Stomach (tissue), 9 donors: Measurements from ENCODE around the gene SPATC1L. TPM values are rescaled to one million over a fixed set of nuclear protein-coding genes. Genes with fewer than 3 reads are reported as not detected.

Experiments
- DNase-seq, 2 donors: peaks; one replicate each; pipeline versions ENCODE4 v3.0.0 to v3.0.0-alpha.2; 2013 to 2019
- H3K27ac ChIP-seq, 5 donors: fragments of 200-600 bp in 4 of 5; sonication (generic) in 4 of 5; one replicate each; pipeline ENCODE4 v1.5.1; 2013 to 2019; ENCODE audit warnings: mild to moderate bottlenecking in 1 of 5, moderate library complexity in 1 of 5
- H3K27me3 ChIP-seq, 3 donors: fragments of 200-600 bp; sonication (generic); one replicate each; pipeline ENCODE4 v1.5.1; 2017 to 2019; ENCODE audit warnings: mixed run types in 1 of 3
- H3K36me3 ChIP-seq, 4 donors: fragments of 200-600 bp; sonication (generic); 1 replicate in 3 of 4; 2 replicates in 1 of 4; pipeline ENCODE4 v1.5.1; 2016 to 2019
- H3K4me1 ChIP-seq, 4 donors: fragments of 200-600 bp; sonication (generic); one replicate each; pipeline ENCODE4 v1.5.1; 2016 to 2019
- H3K4me3 ChIP-seq, 4 donors: fragments of 200-600 bp; sonication (generic) in 3 of 4; one replicate each; pipeline ENCODE4 v1.5.1; 2016 to 2019; ENCODE audit warnings: mild to moderate bottlenecking in 1 of 4
- H3K9me3 ChIP-seq, 4 donors: fragments of 200-600 bp; sonication (generic); one replicate each; pipeline ENCODE4 v1.5.1; 2016 to 2019
- EP300 ChIP-seq: sonication (generic); formaldehyde crosslinking; IDR thresholded peaks from one replicate; pipeline ENCODE4 v1.6.1; 2017; ENCODE audit warnings: antibody characterized with exemption
- POLR2A ChIP-seq, 4 donors: fragments of 450-650 bp; IDR thresholded peaks; one replicate each; pipeline ENCODE4 v1.6.1; 2016; ENCODE audit warnings: antibody characterized with exemption in 4 of 4, control low read depth in 2 of 4, mild to moderate bottlenecking in 1 of 4, moderate library complexity in 1 of 4
- POLR2AphosphoS5 ChIP-seq, 3 donors: sonication (generic); formaldehyde crosslinking; IDR thresholded peaks; one replicate each; pipeline ENCODE4 v1.6.1; 2016; ENCODE audit warnings: antibody characterized with exemption in 3 of 3
- WGBS, 5 donors: extraction: QIAGEN DNeasy Blood & Tissue Kit in 3 of 5; methylation state at CpG; one replicate each; pipeline versions ENCODE4 v1.1.5 to v1.1.7; 2013 to 2018; 5-methylcytosine and 5-hydroxymethylcytosine counted together
- intact Hi-C: fragments of 100-400 bp; cut with DNase I; formaldehyde crosslinking; loops from one replicate; pipeline ENCODE4 v1.15.1; 2023; ENCODE audit warnings: low total_unique reads
- polyA plus RNA-seq, 3 donors: library from polyadenylated mRNA; stranded (reverse); fragments of 200-250 nt; gene quantifications; one replicate each; pipeline ENCODE4 v1.2.3, GENCODE V29; 2013
- total RNA-seq, 5 donors: library from RNA; depleted of rRNA; stranded (reverse); fragments of >200 nt; gene quantifications; one replicate each; pipeline versions ENCODE4 v1.1.0 to v1.2.3, GENCODE V29; 2014 to 2016
- TF ChIP-seq, protein P1 (sequence below), 7 experiments: fragments of 450-650 bp in 4 of 7; fragments of 200-600 bp in 3 of 7; sonication (generic) in 3 of 7; IDR thresholded peaks; one replicate each; pipeline ENCODE4 v1.5.1; 2016 to 2019; ENCODE audit warnings: antibody characterized with exemption in 7 of 7, control low read depth in 2 of 7, mild to moderate bottlenecking in 1 of 7
- donor health status: healthy with polysubstance abuse.
- donor health status: Bipolar disorder and iron deficiency.
- donor health status: healthy.

The SPATC1L gene
- total and polyA plus RNA-seq, 8 donors, result 0.72 to 26.4 (median 12.5) TPM; not detected in 1

DNA sequence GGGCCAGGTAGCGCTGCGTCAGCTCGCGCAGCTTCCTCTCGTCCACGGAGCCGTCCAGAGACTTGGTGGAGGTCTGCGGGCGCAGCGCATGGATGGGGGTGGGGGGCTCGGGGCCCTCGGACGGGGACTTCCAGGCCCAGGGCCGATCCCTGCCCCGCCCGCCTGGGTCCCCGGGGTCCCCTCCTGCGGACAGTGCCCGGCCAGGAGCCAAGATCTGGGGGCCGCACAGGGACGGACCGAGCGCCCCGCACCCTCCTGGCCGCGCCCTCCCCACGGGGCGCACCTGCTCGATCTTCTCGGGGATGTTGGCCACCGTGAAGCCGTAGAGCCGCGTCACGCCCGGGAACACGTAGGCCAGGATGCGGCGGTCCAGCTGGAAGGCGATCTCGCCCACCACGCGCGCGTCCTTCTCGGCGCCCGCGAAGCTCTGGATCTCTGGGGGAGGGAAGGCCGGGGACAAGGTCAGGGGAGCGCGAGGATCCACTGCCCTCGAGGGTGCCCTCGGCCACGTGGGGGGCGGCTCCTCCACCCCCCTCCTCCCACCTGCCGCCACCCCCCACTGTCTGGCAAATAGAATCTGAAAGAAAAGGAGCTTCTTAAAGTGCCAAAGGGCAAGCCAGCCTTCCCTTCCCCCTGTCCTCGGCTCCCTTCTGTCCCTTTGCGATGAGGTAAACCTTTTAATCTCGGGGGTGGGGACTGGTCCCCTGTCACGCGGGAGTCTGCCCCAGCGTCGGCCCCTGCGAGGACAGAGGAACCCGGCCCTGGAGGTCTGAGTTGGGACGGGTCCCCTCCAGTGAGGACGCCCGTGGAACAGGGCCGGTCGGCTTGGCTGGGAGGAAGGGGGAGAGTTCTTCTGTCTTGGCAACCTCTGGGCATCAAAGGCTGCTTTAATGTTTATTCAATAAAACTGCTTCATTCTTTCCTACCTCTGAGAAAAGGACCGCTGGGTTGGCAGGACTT is 22.3 kb downstream of the SPATC1L start:
- Histone ChIP-seq H3K9me3 (no peaks in the 10 kb centered on the region), H3K27me3 (peaks cover 0 to 30% (median 11%) of the 10 kb centered on the region in 3 donors), H3K27ac (no peak overlapping the region), H3K36me3 (peaks cover 0 to 17% (median 3%) of the 10 kb centered on the region in 4 donors), H3K4me3 (no peak overlapping the region), H3K4me1 (peaks cover 0 to 11% (median 0%) of the 10 kb centered on the region in 4 donors)
- DNase-seq, result no peak
- intact Hi-C loops, result no loop called here
- TF ChIP-seq EP300, result no peak
- no peak for TF ChIP-seq POLR2A (IDR thresholded peaks at IDR 0.05)
- TF ChIP-seq, protein P1, sequence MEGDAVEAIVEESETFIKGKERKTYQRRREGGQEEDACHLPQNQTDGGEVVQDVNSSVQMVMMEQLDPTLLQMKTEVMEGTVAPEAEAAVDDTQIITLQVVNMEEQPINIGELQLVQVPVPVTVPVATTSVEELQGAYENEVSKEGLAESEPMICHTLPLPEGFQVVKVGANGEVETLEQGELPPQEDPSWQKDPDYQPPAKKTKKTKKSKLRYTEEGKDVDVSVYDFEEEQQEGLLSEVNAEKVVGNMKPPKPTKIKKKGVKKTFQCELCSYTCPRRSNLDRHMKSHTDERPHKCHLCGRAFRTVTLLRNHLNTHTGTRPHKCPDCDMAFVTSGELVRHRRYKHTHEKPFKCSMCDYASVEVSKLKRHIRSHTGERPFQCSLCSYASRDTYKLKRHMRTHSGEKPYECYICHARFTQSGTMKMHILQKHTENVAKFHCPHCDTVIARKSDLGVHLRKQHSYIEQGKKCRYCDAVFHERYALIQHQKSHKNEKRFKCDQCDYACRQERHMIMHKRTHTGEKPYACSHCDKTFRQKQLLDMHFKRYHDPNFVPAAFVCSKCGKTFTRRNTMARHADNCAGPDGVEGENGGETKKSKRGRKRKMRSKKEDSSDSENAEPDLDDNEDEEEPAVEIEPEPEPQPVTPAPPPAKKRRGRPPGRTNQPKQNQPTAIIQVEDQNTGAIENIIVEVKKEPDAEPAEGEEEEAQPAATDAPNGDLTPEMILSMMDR (IDR thresholded peaks at IDR 0.05), result no peak
- no peak for TF ChIP-seq POLR2AphosphoS5 (IDR thresholded peaks at IDR 0.05)
- WGBS, 5 donors, result 74 to 93% (median 90%) methylated on average over 66 to 72 of the region's 72 CpGs

DNA sequence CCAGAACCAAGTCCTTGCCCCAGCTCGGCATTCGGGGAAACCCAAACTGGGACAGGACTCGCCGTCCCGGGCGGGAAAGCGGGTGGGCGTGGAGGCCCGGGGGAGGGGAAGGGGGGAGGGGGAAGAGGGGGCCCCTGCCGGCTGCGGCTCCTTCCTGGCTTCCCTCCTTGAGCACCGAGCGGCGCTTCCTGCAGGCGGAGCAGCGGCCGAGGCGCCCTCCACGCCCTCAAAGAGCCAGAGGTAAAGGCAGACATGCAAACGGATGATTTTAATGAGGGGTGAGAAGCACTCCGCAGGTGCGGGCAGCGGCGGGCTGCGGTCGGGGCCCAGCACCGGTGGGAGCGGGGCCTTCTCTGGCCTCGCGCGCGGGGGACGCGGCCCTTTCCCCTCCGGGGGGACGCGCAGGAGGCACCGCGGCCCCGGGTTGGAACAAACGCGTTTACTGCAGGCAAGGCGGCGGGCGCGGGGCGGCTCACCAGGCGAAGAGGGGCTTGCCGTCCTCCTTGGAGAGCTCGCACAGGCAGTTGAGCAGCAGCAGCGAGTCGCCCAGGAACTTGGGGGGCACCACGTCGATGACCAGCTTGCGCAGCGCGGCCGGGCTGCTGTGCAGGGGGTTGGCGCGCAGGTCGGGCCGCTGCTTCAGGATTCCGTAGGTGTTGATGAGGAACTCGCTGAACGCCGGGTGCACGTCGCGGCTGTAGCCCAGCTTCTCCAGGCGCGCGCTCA is 23.2 kb downstream of the SPATC1L start:
- H3K27me3 ChIP-seq, result peaks cover 0 to 30% (median 11%) of the 10 kb centered on the region in 3 donors
- no peaks in the 10 kb centered on the region for H3K9me3 ChIP-seq
- TF ChIP-seq EP300, result no peak
- intact Hi-C loops, result no loop called here
- H3K36me3 ChIP-seq, result peaks cover 0 to 17% (median 3%) of the 10 kb centered on the region in 4 donors
- peaks cover 0 to 11% (median 0%) of the 10 kb centered on the region in 4 donors for H3K4me1 ChIP-seq
- H3K27ac ChIP-seq, result no peak overlapping the region
- no peak overlapping the region for H3K4me3 ChIP-seq
- 68 to 97% (median 91%) methylated on average over 45 to 71 of the region's 72 CpGs for WGBS, 5 donors
- DNase-seq, result peak; percentile 12 to 21

DNA sequence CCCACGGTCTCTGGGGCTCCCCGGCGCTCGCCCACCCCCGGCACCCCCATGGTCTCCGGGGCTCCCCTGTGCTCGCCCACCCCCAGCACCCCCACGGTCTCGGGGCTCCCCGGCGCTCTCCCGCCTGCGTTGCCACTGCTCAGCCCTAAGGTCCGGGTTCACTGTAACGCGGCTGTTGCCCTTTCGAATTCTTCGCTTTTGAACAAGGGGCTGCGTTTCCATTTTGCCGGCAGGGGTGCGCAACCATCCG is 23.7 kb downstream of the SPATC1L start:
- Histone ChIP-seq H3K27me3 (peaks cover 0 to 30% (median 11%) of the 10 kb centered on the region in 3 donors), H3K27ac (no peak overlapping the region), H3K9me3 (no peaks in the 10 kb centered on the region), H3K4me3 (no peak overlapping the region), H3K36me3 (peaks cover 0 to 17% (median 3%) of the 10 kb centered on the region in 4 donors), H3K4me1 (peaks cover 0 to 11% (median 0%) of the 10 kb centered on the region in 4 donors)
- intact Hi-C loops, result no loop called here
- no peak for DNase-seq
- WGBS, 5 donors, result 89 to 98% (median 95%) methylated on average over 12 to 22 of the region's 22 CpGs
- TF ChIP-seq EP300 (no peak), POLR2AphosphoS5 (IDR thresholded peaks at IDR 0.05) (no peak), POLR2A (IDR thresholded peaks at IDR 0.05) (no peak)
- TF ChIP-seq, protein P1 (IDR thresholded peaks at IDR 0.05), result no peak

DNA sequence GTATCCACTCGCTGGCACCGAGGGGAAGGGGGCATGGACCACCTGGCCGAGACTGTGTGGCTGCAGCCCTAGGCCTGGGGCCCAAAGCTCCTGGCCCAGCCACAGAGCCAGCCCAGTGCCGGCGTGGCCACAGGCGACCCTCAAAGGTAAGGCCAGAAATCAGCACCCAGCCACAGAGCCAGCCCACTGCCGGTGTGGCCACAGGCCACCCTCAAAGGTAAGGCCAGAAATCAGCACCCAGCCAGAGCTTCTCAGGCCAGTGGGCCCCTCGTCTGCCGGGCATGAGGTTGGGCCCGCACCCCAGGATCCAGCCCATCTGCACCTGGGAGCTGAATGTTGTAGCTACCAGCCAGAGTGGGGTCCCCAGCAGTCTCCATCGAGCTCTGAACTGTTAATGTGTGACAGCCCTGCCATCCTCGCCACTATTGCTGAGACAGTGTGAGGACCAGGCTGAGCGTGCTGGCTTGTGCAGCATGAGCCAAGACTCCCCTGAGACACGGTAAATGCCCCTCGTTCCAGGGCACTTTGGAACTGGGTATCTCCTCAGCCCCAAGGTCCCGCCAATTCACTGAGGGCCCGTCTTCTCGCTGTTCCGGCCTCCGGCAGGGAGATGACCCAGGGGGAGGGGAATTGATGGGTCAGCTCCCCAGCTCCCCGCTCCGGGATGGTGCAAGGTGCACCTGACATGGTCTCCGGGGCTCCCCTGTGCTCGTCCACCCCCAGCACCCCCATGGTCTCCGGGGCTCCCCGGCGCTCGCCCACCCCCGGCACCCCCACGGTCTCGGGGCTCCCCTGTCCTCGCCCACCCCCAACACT is 24.2 kb downstream of the SPATC1L start:
- no peaks in the 10 kb centered on the region for H3K9me3 ChIP-seq
- DNase-seq, result peak in 1 of 2 donors; percentile 14
- TF ChIP-seq POLR2AphosphoS5 (IDR thresholded peaks at IDR 0.05) (no peak), POLR2A (IDR thresholded peaks at IDR 0.05) (no peak), EP300 (no peak)
- TF ChIP-seq, protein P1 (IDR thresholded peaks at IDR 0.05), result no peak
- peaks cover 0 to 30% (median 11%) of the 10 kb centered on the region in 3 donors for H3K27me3 ChIP-seq
- intact Hi-C loops, result no loop called here
- no peak overlapping the region for H3K4me3 ChIP-seq
- peaks cover 0 to 11% (median 0%) of the 10 kb centered on the region in 4 donors for H3K4me1 ChIP-seq
- H3K27ac ChIP-seq, result no peak overlapping the region
- H3K36me3 ChIP-seq, result peaks cover 0 to 17% (median 3%) of the 10 kb centered on the region in 4 donors
- WGBS, 5 donors, result 91 to 97% (median 95%) methylated on average over 20 to 32 of the region's 32 CpGs
